ENCODE measurements around the gene FAP. TPM values are rescaled to one million over a fixed set of nuclear protein-coding genes. Genes with fewer than 3 reads are reported as not detected.
A peak's percentile ranks its signal among the peaks of the same experiment; 100 is the strongest.

The FAP gene
- total and polyA plus RNA-seq, 2 of the 4 experiments (the other 2 are of a cell fraction): 71.0 to 95.0 TPM

DNA sequence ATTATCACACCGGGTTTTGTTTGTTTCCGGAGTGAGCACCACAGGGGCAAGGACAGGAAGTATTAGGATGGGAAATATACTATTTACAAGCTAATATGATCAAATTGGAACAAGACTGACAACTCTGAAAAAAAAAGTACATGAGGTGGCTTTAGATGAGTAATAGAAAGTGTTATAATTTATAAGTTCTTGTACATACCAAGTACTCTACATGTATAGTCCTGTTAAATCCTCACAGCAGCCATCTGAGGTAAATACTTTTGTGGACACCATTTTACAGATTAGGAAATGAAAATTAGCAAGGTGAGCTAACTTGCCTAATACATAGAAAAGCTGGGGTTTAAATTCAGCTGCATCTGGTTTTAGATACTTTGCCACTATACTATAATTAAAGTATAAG is 11.2 kb downstream of the FAP start:
- Histone ChIP-seq H3K56ac (ENCODE audit: extremely low read depth, insufficient read depth, low read length) (no peak overlapping the region), H3K27ac (ENCODE audit: insufficient read depth, low read length) (no peak overlapping the region), H3K36me3 (ENCODE audit: control insufficient read depth, insufficient read depth, low read length) (peaks cover 15% of the 10 kb centered on the region), H3K9ac (ENCODE audit: low read depth, low read length) (no peak overlapping the region), H2BK5ac (ENCODE audit: low read depth, low read length, poor library complexity, severe bottlenecking) (peak overlapping the region; percentile 85), H2BK20ac (ENCODE audit: low read depth, low read length) (peak overlapping the region; percentile 67), H2BK120ac (ENCODE audit: low read depth, low read length) (peak overlapping the region; percentile 75; the same call in 1 of the 2 replicates), H3K4me1 (ENCODE audit: control insufficient read depth, insufficient read depth, low read length) (peaks cover 11% of the 10 kb centered on the region), H2BK15ac (ENCODE audit: low read depth, low read length) (no peak overlapping the region), H2AK9ac (replicated peaks; ENCODE audit: low read depth, low read length, poor library complexity) (no peak overlapping the region), H4K91ac (ENCODE audit: insufficient read depth, low read depth, low read length) (peak overlapping the region; percentile 24; the same call in 1 of the 2 replicates), H3K9me1 (ENCODE audit: insufficient read depth, low read length) (peaks cover 3% of the 10 kb centered on the region), H3K4ac (ENCODE audit: low read depth, low read length) (peak overlapping the region; percentile 67), H3K79me1 (ENCODE audit: low read depth in 1 of 2, low read length in 2 of 2) (peaks cover 0 to 48% of the 10 kb centered on the region in 2 experiments; a peak in 3 of 4 replicates), H3K4me3 (ENCODE audit: insufficient read depth, low read depth, low read length) (no peak overlapping the region), H3K4me2 (ENCODE audit: low read depth, low read length) (no peak overlapping the region), H3K27me3 (ENCODE audit: control insufficient read depth, insufficient read depth, low read length) (no peaks in the 10 kb centered on the region), H4K8ac (ENCODE audit: low read depth in 2 of 2, low read length in 2 of 2) (no peak overlapping the region; a peak in 1 of 4 replicates), H2AFZ (replicated peaks; ENCODE audit: low read length, poor library complexity) (no peak overlapping the region), H3K9me3 (ENCODE audit: control insufficient read depth, insufficient read depth, low read length) (peaks cover 4% of the 10 kb centered on the region; the same call in 1 of the 2 replicates), H4K5ac (ENCODE audit: low read depth, low read length) (peak overlapping the region; percentile 78; the same call in 1 of the 2 replicates), H3K23ac (ENCODE audit: low read depth, low read length) (no peak overlapping the region), H2AK5ac (ENCODE audit: low read depth, low read length) (peak overlapping the region; percentile 59), H3K14ac (replicated peaks; ENCODE audit: low read depth, low read length) (0 out of 2 replicates have a peak overlapping the region, but pooled peaks have one; percentile 48), H4K20me1 (ENCODE audit: insufficient read depth, low read length) (no peaks in the 10 kb centered on the region), H3K18ac (ENCODE audit: low read depth, low read length) (peak overlapping the region; percentile 54; the same call in 1 of the 2 replicates)
- in situ Hi-C loops (cut with MboI; ENCODE audit: low sequenced_read_pairs): no loop called here
- intact Hi-C loops (cut with micrococcal nuclease): no loop called here
- BruUV-seq (replicated peaks): no TSS peak
- TF ChIP-seq ELK1 (IDR thresholded peaks at IDR 0.05; ENCODE audit: borderline replicate concordance, low read depth, low read length): no peak
- no peak for TF ChIP-seq CEBPB (IDR thresholded peaks at IDR 0.05; ENCODE audit: low read depth, low read length)
- no peak for TF ChIP-seq CHD1 (IDR thresholded peaks at IDR 0.05; ENCODE audit: low read depth, low read length)
- no peak for TF ChIP-seq POLR2A (IDR thresholded peaks at IDR 0.05; ENCODE audit: low read depth, low read length)
- no peak for TF ChIP-seq SMC3 (IDR thresholded peaks at IDR 0.05; ENCODE audit: low read depth, low read length)
- no peak for TF ChIP-seq USF2 (IDR thresholded peaks at IDR 0.05; ENCODE audit: low read depth, low read length)
- TF ChIP-seq RFX5 (IDR thresholded peaks at IDR 0.05; ENCODE audit: low read depth, low read length): no peak
- TF ChIP-seq, protein P1, sequence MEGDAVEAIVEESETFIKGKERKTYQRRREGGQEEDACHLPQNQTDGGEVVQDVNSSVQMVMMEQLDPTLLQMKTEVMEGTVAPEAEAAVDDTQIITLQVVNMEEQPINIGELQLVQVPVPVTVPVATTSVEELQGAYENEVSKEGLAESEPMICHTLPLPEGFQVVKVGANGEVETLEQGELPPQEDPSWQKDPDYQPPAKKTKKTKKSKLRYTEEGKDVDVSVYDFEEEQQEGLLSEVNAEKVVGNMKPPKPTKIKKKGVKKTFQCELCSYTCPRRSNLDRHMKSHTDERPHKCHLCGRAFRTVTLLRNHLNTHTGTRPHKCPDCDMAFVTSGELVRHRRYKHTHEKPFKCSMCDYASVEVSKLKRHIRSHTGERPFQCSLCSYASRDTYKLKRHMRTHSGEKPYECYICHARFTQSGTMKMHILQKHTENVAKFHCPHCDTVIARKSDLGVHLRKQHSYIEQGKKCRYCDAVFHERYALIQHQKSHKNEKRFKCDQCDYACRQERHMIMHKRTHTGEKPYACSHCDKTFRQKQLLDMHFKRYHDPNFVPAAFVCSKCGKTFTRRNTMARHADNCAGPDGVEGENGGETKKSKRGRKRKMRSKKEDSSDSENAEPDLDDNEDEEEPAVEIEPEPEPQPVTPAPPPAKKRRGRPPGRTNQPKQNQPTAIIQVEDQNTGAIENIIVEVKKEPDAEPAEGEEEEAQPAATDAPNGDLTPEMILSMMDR (conservative IDR thresholded peaks at IDR 0.05; ENCODE audit: low read depth, low read length): no peak
- no peak for TF ChIP-seq RCOR1 (IDR thresholded peaks at IDR 0.05; ENCODE audit: insufficient replicate concordance, low read length)
- no peak for TF ChIP-seq MXI1 (IDR thresholded peaks at IDR 0.05; ENCODE audit: borderline replicate concordance, low read depth, low read length)
- TF ChIP-seq BHLHE40 (IDR thresholded peaks at IDR 0.05; ENCODE audit: low read depth, low read length): no peak
- no peak for TF ChIP-seq RAD21 (IDR thresholded peaks at IDR 0.05; ENCODE audit: low read length)
- TF ChIP-seq NFE2L2 (IDR thresholded peaks at IDR 0.05; ENCODE audit: low read depth, low read length): no peak
- no peak for TF ChIP-seq FOS (IDR thresholded peaks at IDR 0.05; ENCODE audit: low read depth, low read length)
- no peak for TF ChIP-seq MAFK (IDR thresholded peaks at IDR 0.05; ENCODE audit: low read depth, low read length)
- TF ChIP-seq MAZ (IDR thresholded peaks at IDR 0.05; ENCODE audit: borderline replicate concordance, low read depth, low read length): no peak
- POLR2A ChIA-PET (ENCODE audit: unreplicated experiment): interaction anchor here (0.6 to 0.9 kb wide), 2 partner anchors 11 to 13 kb away, joined by 3 to 5 read pairs; no protein-coding TSS in a partner anchor
- dilution Hi-C loops (cut with HindIII; ENCODE audit: low sequenced_read_pairs, unreplicated experiment): no loop called here
- CTCF ChIA-PET: interaction anchor here (1.0 to 1.3 kb wide), 2 partner anchors 11 to 66 kb away, joined by 4 read pairs; no protein-coding TSS in a partner anchor
- no peak for ATAC-seq (ENCODE audit: low read depth)
- WGBS, 2 experiments (ENCODE audit: extremely low coverage in 2 of 2, insufficient read length in 1 of 2): no CpG with 5 or more reads among the region's 2 CpGs
- no peak for DNase-seq

Data from IMR-90 (cell line).